ENCODE data around the gene HDC. TPM values are rescaled to one million over a fixed set of nuclear protein-coding genes. Genes with fewer than 3 reads are reported as not detected.

Gene HDC
- total RNA-seq, 1 donor: not detected

- TF ChIP-seq, protein P1, sequence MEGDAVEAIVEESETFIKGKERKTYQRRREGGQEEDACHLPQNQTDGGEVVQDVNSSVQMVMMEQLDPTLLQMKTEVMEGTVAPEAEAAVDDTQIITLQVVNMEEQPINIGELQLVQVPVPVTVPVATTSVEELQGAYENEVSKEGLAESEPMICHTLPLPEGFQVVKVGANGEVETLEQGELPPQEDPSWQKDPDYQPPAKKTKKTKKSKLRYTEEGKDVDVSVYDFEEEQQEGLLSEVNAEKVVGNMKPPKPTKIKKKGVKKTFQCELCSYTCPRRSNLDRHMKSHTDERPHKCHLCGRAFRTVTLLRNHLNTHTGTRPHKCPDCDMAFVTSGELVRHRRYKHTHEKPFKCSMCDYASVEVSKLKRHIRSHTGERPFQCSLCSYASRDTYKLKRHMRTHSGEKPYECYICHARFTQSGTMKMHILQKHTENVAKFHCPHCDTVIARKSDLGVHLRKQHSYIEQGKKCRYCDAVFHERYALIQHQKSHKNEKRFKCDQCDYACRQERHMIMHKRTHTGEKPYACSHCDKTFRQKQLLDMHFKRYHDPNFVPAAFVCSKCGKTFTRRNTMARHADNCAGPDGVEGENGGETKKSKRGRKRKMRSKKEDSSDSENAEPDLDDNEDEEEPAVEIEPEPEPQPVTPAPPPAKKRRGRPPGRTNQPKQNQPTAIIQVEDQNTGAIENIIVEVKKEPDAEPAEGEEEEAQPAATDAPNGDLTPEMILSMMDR (IDR thresholded peaks at IDR 0.05; ENCODE audit: insufficient read depth, low read depth, low read length): no peak
- DNase-seq (ENCODE audit: low read depth): no peak
Measured at GRCh38 chr15:50248994-50249582, 16.4 kb downstream of the HDC start.

GRCh38 chr15:50247819-50248655 is 17.5 kb downstream of the HDC start:
- peak; percentile 54 for DNase-seq (ENCODE audit: low read depth)
- no peak overlapping the region for H3K4me3 ChIP-seq (ENCODE audit: low read depth, low read length)
- TF ChIP-seq, protein P1 (IDR thresholded peaks at IDR 0.05; ENCODE audit: insufficient read depth, low read depth, low read length): no peak

More at GRCh38 chr15:50248994-50249582, 16.4 kb downstream of the HDC start:
- no peak overlapping the region for H3K4me3 ChIP-seq (ENCODE audit: low read depth, low read length)

DNA sequence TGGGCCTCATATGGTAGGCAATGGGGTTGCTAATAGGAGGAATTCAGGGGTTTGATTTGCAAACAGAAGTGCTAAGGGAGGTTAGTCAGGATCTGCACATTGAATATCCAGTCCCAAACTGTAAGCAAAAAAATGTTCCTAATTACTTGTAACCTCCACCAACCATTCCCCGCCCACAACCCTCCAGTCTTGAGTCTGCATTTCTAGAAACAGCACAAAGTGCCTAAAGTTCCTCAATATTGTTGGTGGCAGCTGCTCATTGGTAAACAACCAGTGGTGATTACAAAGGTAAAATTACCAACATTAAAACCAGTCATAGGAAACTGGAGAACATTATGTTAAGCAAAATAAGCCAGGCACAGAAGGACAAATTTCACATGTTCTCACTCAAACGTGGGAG is 18.9 kb downstream of the HDC start:
- no peak for DNase-seq (ENCODE audit: low read depth)
- TF ChIP-seq, protein P1 (IDR thresholded peaks at IDR 0.05; ENCODE audit: insufficient read depth, low read depth, low read length): no peak
- H3K4me3 ChIP-seq (ENCODE audit: low read depth, low read length): no peak overlapping the region

- no peak for DNase-seq (ENCODE audit: low read depth)
- no peak overlapping the region for H3K4me3 ChIP-seq (ENCODE audit: low read depth, low read length)
- TF ChIP-seq, protein P1 (IDR thresholded peaks at IDR 0.05; ENCODE audit: insufficient read depth, low read depth, low read length): no peak
Measured at GRCh38 chr15:50244959-50245624, 20.4 kb downstream of the HDC start.

GRCh38 chr15:50244153-50244552 is 21.4 kb downstream of the HDC start:
- DNase-seq (ENCODE audit: low read depth): no peak
- no peak overlapping the region for H3K4me3 ChIP-seq (ENCODE audit: low read depth, low read length)
- TF ChIP-seq, protein P1 (IDR thresholded peaks at IDR 0.05; ENCODE audit: insufficient read depth, low read depth, low read length): no peak

DNA sequence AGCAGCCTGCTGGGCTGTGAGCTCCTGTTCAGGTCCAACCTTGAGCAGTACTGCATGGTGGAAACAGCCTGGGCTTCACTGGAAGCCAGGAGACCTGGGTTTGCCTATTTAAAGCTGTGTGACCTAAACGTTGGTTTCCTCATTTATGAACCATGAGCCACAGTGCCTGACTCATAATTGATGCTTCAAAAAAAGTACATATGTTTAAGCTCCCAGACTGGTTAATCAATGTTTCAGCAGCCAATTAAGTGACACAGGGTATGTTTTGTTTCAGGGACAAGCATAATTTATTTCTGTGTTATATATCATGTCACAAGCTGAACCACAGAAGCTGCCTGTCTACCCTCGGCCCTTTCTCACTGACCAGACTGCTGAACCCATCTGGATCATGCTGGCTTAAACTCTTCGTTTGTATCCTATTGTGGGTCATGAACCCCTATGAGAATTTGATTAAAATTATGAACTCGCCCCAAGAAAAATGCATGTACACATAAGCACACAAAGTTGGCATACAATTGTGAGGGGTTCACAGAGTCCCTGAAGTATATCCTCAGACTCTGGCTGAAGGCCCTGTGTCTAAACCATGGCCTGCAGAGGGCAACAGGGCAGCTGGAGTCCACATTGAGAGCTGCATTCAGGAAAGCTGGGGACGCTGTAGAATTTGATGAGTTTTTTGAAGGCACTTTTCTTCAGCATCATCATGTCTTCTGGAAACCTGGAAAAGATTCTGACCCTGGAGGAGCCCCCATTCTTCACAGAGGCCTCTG is 23.7 kb downstream of the HDC start:
- DNase-seq (ENCODE audit: low read depth): peak; percentile 16
- H3K4me3 ChIP-seq (ENCODE audit: low read depth, low read length): no peak overlapping the region
- TF ChIP-seq, protein P1 (IDR thresholded peaks at IDR 0.05; ENCODE audit: insufficient read depth, low read depth, low read length): peak; percentile 18
